Endometrium (tissue), 2 donors: Measurements from ENCODE around the gene NEDD4.
"Not testable (repeated sequence)": the region's sequence is repeated elsewhere in the genome, so short reads cannot be mapped to it uniquely, and the experiment has no call there.

Experiments
- FAIRE-seq: peaks from 2 replicates; lab custom pipeline; 2012; peaks lifted over from hg19 to GRCh38; lab: Jason Lieb, UNC
- donor health status: control.
- donor health status: control.

NEDD4 gene

DNA sequence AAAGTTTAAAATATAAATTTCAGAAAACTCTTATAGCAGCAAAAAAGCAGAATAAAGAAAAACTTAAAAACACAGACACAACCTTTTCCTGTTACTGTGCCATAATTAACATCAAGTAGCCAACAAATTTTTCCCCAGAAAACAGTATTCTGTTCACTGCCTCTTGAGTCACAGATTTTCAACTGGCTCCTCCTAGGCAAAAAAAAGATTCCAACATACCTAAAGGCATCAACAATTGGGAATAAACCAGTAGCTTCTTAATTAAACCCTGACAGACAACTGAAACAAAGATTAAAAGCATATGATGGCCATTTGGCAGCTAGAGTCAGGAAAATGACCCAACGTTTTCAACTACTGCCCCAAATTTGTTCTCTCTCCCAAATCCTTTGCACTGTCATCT lies 10.9 kb upstream of the NEDD4 start:
- FAIRE-seq, result not testable (repeated sequence)

DNA sequence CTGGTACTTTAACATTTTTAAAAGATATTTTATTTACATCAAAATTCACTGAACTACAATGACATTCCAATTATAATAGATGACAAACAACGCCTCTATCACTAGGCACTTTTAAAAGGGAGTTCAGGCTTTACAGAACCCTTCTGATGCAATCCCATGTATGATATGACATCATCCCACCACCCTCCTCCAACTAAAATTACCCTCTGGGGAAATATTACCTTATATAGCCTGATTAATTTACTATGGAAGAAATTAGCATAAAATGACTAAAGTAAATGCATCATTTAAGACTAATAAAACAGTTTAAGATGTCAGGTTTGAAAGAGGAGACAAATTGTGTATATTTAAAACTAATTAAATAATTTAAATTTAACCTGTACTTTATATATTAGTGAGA lies 10.4 kb upstream of the NEDD4 start:
- FAIRE-seq, result peak; percentile 63

DNA sequence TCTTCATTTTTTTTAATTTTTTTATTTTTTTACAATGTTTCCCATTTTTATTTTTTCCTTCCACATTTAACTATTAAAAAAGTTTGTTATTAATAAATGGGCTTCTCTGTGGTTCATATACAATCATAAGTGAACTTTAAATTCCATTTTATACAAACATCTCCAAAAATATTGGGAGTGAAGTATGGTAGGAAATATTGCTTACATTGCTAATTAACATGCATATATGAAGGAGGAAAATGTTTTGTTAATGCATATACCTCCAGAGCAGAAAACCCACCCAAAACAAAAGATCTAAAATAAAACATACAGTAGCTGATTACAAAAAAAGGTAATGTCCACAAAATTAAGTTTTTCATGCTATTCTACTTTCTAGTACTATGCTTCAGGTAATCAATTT lies 9.9 kb upstream of the NEDD4 start:
- FAIRE-seq, result not testable (repeated sequence)

DNA sequence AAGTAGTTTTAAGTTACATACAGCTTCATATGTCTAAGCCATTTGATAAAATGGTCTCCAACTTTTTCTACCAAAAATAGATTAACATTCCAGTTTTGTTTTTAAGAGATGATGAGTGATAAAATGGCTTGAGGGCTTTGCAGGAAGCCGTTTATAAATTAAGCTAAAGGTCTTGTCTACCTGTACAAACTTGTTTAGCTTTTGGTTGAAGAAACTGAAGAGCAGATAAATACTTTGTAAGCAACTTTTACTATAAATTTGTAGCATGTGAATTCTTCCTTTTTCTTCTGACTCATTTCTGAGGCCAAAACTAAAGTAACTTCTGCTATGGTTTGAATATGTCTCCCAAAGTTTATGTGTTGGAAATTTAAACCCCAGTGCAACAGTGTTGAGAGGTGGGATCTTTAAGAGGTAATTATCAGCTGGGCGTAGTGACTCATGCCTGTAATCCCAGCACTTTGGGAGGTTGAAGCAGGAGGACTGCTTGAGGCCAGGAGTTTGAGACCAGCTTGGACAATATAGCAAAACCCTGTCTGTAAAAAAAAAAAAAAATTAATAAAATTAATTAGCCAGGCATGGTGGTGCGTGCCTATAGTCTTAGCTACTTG lies 8.2 kb upstream of the NEDD4 start:
- FAIRE-seq, result no peak

DNA sequence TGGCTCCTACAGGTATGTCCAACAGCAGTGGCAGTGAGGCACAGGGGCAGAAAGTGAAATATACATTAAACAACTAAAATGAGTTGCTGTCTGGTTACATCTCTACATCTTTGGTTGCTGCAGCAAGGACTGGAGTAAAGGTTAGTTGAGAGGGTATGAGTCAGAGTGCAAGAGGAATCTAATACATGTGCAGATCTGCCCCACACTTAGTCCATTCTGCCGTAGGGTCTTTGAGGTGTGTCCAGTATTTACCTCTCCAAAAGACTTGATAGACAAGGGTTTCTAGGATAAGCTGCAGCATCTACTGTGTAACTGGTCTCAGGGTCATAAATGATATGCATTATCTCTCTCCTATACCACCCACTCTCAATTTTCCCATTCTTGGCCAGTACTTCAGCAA lies 6.2 kb upstream of the NEDD4 start:
- FAIRE-seq, result no peak

DNA sequence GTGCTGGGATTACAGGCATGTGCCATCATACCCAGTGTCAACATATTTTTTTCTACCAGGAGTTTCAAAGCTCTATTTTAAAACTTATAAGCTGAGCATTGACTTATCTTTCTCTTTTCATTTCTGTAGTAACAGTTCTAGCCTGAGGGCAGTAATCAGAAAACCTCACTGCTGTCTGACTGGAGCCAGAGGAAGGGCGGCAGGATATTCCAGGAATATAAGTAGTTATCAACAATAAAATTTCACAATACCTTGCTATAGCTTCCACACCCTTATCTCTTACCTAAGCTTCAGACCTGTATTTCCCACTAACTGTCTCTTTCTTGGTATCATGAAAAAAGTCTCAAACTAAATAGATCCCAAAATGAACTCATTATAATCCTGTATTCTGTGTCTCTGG lies 5.1 kb upstream of the NEDD4 start:
- no peak for FAIRE-seq

DNA sequence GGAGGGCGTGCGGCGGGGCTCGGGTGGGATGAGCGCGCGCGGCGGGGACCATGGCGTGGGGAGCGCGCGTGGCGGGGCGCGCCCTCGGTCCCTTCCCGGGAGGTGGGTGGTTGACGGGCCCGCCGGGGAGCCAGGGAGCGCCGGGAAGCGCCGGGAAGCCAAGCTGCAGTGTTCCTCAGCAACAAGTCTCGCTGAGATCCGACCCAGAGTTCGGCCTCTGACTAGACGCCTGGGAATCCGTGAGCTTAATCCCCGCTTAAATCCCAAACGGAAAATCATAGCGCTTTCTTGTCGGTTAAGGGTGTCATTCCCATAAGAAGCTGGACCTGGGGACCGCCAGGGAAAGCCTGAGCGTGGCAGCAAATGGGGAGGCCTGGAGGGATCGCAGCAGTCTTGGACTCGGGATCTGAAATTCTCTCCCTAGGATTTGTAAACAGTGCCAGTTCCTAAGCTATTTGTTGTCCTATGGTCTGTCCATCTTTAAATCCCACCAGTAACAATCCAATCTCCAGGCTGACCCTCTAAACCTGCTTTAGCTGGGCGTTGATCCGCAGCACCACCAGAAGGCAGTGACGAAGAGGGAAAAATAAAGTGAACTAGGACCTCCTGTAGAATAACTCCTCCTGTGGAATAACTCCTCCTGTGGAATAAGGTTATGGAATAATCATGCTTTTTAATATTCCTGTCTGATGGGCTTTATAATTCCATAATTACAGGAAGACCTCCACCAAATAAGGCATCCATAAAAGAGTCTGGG lies 570 bp upstream of the NEDD4 start:
- no peak for FAIRE-seq

DNA sequence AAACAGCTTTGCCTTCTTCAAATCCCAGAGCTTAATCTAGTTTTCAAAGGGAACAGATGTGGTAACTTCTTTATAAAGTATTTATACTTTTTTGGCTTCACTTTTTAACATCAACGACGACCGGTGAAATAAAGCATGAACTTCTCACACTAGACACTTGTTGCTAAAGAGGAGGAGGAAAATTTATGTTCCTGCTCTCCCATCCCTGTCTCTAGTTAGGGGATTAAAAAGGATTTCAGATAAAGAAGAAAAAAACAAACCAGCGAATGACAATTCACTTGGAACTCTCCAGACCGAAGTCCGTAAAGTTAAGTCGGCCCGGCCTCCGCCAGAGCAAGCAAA lies 672 bp downstream of the NEDD4 start:
- FAIRE-seq, result no peak

DNA sequence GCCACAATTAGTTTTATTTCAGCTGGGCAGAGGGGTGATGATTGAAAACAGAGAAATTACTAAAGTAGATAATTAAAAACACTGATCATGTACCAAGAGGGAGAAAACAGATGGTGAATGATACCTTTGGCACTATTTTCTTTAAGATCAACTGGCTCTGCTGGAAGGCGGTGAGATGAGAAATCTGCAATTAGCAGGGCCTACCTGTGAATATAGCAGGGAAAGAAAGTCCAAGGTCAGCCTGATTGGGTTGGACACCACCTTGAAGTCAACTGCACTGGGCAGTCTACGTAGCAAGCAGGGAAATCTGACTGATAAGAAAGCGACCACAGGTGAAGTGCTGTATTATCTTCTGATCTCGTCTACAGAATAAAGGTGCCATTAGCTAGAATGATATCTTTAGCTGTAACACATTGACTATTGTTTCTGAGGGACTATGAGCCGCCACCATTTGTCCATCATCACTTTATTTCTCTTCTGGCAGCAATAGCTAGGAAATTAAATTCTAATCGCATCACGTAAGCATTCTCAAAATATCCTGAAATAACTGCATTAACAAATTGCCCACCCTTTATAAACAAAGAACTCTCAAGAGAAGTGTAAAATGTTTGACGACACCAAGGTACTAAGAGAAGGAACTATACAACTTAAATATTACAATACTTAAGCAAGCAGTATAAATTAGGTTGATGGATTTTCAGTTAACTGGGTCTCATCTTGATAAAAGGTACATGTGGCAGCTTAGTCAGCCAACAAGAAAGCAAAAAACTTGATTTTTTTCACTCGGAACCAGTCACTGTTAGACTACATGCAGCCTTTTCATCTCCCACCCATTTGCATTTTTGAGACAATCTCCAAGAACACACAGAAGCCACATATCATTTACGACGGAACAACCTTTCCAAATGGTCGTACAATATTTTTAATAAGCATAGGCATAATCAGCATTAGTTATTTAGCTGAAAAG lies 1.3 kb downstream of the NEDD4 start:
- FAIRE-seq, result no peak

DNA sequence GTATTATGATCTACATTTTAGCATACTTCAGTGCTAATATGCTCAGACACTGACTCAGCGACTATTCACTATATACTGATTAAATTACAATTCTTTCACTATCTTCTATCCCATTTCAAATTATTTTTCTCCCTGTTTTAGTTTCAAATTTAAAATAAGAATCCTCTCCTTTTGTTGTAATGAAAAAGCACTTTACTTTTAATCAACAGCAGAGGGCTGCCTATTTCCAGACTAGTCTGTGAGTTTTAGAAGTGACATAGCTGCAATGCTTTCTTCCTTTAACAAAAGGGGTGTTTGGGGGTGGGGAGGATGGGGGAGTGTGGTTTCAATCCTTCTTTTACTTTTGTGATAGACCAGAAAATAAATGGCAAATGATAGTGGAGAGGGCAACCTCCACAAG lies 2.4 kb downstream of the NEDD4 start:
- FAIRE-seq, result no peak

DNA sequence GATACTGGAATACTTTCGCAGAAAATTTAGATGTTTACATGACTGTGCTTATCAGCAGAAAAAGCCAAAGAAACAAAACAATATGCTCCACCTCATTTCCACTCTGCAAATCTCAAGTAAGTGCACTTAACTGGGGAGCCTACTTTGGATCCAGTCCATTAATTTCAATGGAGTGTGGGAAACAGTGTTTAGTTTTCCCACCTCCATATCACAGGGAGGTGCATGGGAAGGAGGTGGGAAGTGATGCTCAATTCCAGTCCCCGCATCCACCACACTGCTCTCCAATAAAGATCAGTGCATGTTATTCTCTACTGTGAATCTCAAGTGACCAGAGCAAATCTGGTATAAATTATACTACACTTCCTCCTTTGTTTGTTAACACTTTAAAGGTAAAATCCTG lies 2.9 kb downstream of the NEDD4 start:
- FAIRE-seq, result no peak

DNA sequence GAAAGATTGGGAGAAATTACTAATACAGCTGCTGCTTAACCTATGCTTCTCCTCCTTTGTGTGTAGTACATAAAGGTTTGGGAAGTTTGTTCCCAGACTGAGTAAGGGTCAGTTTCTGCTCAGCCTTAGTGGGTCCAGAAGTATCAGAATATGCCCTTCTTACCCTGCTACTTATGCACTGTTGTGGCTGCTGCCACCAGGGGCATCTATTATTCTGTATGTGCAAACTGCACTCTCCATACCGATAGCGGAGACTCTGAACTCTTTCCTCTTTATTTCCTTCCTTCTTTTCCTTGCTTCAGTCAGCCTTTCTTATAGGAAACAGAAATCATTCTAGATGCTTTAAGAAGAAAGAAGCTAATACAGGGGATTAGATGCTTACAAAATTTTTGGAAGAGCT lies 4.0 kb downstream of the NEDD4 start:
- no peak for FAIRE-seq

DNA sequence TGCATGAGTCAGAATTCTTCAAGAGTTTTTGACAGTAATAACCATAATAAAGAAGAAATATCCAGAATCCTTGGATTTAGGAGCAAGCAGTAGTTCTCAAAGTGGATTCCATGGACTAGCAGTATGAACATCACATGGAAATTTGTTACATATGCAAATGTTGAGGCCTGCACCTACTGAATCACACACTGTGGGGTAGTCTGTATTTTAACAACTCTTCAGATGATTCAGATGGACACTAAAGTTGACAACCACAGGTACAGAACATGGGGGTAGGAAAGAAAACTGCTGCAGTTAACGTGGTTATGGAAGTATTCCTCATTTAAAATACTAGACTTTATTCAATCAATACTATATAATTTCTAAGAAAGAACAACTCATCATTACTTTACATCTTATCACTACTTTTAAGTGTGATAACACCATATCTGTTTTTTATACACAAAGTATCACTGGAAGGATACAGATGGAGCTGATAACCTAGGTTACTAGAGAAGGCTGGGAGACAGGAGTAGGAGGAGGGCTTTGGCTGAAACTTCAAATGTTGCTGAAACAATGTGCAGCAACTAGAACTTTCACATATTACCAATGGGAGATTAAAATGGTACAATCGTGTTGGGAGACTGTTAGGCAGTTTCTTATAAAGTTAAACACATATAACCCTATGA lies 11.7 kb downstream of the NEDD4 start:
- FAIRE-seq, result no peak

DNA sequence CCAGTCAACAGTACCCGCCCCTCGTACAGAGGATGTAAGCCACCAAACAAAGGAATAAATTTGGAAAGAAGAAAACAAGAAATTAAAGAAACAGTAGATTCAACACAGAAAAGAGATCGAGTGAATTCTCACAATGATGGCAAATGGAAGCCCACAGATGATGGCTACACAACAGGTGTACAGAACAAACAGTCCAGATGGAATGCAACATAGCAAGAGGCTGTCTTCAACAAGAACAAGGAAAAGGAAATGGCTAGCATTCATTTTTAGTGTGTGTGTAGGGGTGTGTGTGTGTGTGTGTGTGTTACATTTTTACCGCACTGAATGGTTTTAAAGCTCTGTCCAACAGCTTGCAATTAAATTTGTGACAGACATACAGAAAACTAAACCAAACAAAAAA lies 12.9 kb downstream of the NEDD4 start:
- FAIRE-seq, result no peak

DNA sequence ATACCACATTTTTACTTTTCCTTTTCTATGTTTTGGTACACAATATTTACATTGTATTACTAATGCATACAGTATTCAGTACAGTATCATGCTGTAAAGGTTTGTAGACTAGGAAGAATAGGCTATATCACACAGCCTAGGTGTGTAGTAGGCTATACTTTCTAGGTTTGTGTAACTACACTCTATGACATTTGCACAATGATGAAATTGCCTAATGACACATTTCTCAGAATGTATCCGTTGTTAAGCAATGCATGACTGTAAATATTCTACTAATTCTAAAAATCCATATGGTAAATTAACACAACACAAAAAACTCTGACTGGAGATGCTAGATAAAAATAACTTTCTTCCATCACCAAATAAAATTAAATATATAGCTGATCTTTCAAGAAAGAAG lies 16.2 kb downstream of the NEDD4 start:
- FAIRE-seq, result no peak

DNA sequence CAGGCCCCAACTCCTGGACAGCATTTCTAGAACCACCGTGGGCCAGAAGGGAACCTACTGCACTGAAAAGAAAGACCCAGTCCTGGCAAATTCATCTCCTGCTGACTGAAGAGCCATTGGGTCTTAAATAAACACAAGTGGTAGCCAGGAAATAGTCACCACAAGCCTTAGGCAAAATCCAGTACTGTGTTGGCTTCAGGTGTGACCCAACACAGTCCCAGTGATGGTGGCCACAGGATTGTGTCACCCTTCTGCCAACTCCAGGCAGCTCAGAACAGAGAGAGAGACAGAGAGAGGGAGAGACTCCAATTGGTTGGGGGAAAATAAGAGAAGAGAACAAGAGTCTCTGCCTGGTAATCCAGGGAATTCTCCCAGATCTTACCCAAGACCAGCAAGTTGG lies 23.1 kb downstream of the NEDD4 start:
- FAIRE-seq, result no peak

DNA sequence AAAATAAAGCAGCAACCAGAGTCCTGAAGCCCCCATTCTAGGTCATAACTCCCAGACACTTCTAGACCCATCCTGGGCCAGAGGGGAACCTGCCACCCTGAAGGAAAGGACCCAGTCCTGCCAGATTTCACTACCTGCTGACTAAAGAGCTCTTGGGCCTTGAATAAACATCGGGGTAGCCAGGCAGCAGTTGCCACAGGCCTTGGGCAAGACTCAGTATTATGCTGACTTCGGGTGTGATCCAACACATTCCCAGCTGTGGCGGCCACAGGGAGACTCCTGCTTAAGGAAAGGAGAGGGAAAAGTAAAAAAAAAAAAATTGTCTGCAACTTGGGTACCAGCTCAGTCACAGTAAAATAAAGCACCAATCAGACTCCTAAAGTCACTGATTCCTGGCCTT lies 23.8 kb downstream of the NEDD4 start:
- no peak for FAIRE-seq

DNA sequence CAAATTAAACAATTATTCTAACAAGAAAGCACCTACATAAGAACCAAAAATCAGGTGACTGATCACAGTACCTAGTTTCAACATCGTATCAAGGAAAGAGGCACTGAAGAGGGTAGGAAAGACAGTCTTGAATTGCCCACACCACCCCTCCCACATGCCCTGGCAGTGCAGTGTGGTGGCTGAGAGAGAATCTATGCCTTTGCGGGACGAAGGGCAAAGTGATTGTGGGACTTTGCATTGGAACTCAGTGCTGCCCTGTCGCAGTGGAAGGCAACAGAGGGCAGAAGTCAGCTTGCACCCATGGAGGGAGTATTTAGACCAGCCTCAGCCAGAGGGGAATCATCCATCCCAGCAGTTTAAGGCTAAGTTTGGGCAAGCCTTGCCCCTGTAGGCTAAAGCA lies 24.5 kb downstream of the NEDD4 start:
- no peak for FAIRE-seq

DNA sequence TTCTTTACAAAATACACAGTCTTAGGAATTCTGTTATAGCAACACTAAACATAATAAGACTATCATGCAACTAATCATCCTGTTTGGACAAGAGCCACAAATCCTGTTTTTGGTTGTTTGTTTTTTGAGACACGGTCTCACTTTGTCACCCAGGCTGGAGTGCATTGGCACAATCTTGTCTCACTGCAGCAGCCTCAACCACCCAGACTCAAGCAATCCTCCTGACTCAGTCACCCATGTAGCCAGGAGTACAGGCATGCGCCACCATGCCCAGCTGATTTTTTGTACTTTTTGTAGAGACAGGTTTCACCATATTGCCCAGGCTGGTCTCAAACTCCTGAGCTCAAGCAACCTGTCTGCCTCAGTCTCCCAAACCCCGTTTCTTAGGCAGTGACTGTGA lies 28.3 kb downstream of the NEDD4 start:
- no peak for FAIRE-seq

DNA sequence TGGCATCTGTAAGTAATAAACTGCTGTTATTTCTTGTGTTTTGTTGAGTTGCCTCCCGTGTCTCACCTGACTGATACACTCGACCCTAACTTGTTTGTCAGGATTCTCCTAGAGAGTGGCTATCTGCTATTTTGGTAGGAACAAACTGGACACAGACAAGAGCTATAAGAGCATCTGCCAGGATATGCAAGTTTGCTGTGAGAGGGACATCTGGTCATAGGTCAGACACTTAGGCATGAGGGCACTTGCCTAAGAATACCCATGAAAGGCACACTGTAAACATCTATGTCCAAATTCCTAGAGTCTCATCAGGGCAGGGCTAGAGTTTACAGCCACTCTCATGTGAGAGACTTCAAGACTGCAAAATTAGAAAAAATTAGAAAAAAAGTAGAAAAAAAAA lies 32.5 kb downstream of the NEDD4 start:
- no peak for FAIRE-seq

DNA sequence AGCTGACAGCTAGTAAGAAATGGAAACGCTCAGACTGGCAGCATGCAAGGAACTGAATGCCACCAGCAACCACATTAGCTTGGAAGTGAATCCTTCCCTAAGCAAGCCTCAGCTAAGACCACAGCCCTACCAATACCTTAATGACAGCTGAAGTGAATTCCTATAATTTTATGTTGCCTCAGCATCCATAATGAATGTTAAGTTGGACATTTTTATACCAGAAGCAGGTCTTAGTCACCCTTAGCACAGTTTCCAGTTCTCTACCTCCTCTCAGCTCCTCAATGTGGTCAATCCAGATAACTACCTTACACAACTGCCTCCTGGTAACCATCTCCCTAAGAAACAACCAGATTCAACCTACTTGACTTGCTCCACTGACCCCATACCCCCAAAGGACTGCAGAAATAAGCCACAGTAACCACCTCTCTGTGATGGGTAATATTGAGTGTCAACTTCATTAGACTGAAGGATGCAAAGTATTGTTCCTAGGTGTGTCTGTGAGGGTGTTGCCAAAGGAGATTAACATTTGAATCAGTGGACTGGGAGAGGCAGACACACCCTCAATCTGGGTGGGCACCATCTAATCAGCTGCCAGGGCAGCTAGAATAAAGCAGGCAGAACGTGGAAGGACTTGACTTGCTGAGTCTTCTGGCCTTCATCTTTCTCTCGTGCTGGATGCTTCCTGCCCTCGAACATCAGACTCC lies 33.5 kb downstream of the NEDD4 start:
- FAIRE-seq, result no peak

DNA sequence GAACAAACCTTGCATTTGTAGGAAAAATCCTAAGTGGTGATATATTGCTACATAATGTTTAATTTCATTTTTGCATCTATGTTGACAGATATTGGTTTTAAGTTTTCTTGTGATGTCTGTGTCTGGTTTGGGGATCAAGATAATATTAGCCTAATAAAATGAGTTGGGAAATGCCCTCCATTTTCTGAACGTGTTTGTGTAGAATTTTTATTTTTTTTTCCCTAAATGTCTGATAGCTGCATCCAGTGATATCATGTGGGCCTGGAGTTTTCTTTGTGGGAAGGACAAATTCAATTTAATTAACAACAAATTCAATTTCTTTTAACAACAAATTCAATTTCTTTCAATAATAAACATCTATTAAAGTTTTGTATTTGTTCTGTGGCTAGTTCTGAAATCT lies 35.1 kb downstream of the NEDD4 start:
- no peak for FAIRE-seq
